Ishikawa (cell line): Measurements from ENCODE around the gene IBSP.

Experiments
- CEBPB ChIP-seq: IDR thresholded peaks from 2 replicates; pipeline ENCODE4 v1.6.1; 2012
- CREB1 ChIP-seq: IDR thresholded peaks from 2 replicates; pipeline ENCODE4 v1.6.1; 2012; ENCODE audit warnings: low read depth
- EGR1 ChIP-seq: IDR thresholded peaks from 2 replicates; pipeline ENCODE4 v1.6.1; 2012
- FOXM1 ChIP-seq: IDR thresholded peaks from 2 replicates; pipeline ENCODE4 v1.6.1; 2012; ENCODE audit warnings: low read depth, borderline replicate concordance
- MAX ChIP-seq: IDR thresholded peaks from 2 replicates; pipeline ENCODE4 v1.6.1; 2012
- NFIC ChIP-seq: IDR thresholded peaks from 2 replicates; pipeline ENCODE4 v1.6.1; 2012
- RAD21 ChIP-seq: IDR thresholded peaks from 2 replicates; pipeline ENCODE4 v1.6.1; 2012; ENCODE audit warnings: low read depth
- TAF1 ChIP-seq: IDR thresholded peaks from 2 replicates; pipeline ENCODE4 v1.6.1; 2012; ENCODE audit warnings: low read depth, mild to moderate bottlenecking
- YY1 ChIP-seq: IDR thresholded peaks from 2 replicates; pipeline ENCODE4 v1.6.1; 2012; ENCODE audit warnings: low read depth
- TF ChIP-seq, protein P1 (sequence below): IDR thresholded peaks from 2 replicates; pipeline ENCODE4 v1.6.1; 2012; ENCODE audit warnings: low read depth, mild to moderate bottlenecking

GRCh38 chr4:87853891-87854290 is 54.5 kb downstream of the IBSP start:
- TF ChIP-seq RAD21 (no peak), FOXM1 (no peak), YY1 (no peak), TAF1 (no peak), NFIC (no peak), CREB1 (no peak), MAX (no peak), CEBPB (no peak), EGR1 (no peak)
- TF ChIP-seq, protein P1, sequence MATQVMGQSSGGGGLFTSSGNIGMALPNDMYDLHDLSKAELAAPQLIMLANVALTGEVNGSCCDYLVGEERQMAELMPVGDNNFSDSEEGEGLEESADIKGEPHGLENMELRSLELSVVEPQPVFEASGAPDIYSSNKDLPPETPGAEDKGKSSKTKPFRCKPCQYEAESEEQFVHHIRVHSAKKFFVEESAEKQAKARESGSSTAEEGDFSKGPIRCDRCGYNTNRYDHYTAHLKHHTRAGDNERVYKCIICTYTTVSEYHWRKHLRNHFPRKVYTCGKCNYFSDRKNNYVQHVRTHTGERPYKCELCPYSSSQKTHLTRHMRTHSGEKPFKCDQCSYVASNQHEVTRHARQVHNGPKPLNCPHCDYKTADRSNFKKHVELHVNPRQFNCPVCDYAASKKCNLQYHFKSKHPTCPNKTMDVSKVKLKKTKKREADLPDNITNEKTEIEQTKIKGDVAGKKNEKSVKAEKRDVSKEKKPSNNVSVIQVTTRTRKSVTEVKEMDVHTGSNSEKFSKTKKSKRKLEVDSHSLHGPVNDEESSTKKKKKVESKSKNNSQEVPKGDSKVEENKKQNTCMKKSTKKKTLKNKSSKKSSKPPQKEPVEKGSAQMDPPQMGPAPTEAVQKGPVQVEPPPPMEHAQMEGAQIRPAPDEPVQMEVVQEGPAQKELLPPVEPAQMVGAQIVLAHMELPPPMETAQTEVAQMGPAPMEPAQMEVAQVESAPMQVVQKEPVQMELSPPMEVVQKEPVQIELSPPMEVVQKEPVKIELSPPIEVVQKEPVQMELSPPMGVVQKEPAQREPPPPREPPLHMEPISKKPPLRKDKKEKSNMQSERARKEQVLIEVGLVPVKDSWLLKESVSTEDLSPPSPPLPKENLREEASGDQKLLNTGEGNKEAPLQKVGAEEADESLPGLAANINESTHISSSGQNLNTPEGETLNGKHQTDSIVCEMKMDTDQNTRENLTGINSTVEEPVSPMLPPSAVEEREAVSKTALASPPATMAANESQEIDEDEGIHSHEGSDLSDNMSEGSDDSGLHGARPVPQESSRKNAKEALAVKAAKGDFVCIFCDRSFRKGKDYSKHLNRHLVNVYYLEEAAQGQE = no peak
